H1 (cell line): ENCODE measurements around the gene PPP1R18. TPM values are rescaled to one million over a fixed set of nuclear protein-coding genes. Genes with fewer than 3 reads are reported as not detected.

Experiments used
- ASH2L ChIP-seq: fragments of 200-600, 300-600 bp; sonication (generic); IDR thresholded peaks from one replicate; pipeline ENCODE4 v1.7.1; 2017; ENCODE audit warnings: low read length
- CHD1 ChIP-seq: IDR thresholded peaks from 2 replicates; pipeline ENCODE4 v1.6.1; 2012; ENCODE audit warnings: low read depth, low read length, improper control_type of control experiment
- EZH2 ChIP-seq: fragments of 200-600 bp; sonication (generic); IDR thresholded peaks from 2 replicates; pipeline ENCODE4 v1.7.1; 2012; ENCODE audit warnings: low read depth, mild to moderate bottlenecking, moderate library complexity, low read length, inconsistent platforms; ENCODE audit not compliant: severe bottlenecking
- GTF2F1 ChIP-seq: IDR thresholded peaks from 2 replicates; pipeline ENCODE4 v1.6.1; 2012; ENCODE audit warnings: low read depth, low read length, improper control_type of control experiment, borderline replicate concordance
- HDAC6 ChIP-seq: IDR thresholded peaks from one replicate; pipeline ENCODE4 v1.7.1; 2012; ENCODE audit warnings: low read depth, mild to moderate bottlenecking, inconsistent platforms, low read length, moderate library complexity
- NRF1 ChIP-seq: IDR thresholded peaks from 2 replicates; pipeline ENCODE4 v1.6.1; 2011; ENCODE audit warnings: mild to moderate bottlenecking, low read depth, low read length, improper control_type of control experiment
- SUZ12 ChIP-seq: fragments of 200-600 bp; sonication (generic); IDR thresholded peaks from 2 replicates; pipeline ENCODE4 v1.6.1; 2012; ENCODE audit warnings: mild to moderate bottlenecking, inconsistent platforms, low read length, moderate library complexity, mixed read lengths
- TBP ChIP-seq: IDR thresholded peaks from 2 replicates; pipeline ENCODE4 v1.6.1; 2011; ENCODE audit warnings: low read depth, low read length, improper control_type of control experiment
- YY1 ChIP-seq: IDR thresholded peaks from 2 replicates; pipeline ENCODE4 v1.6.1; 2011; ENCODE audit warnings: low read depth, mild to moderate bottlenecking, low read length
- polyA plus RNA-seq, 7 experiments: library from polyadenylated mRNA; depleted of rRNA in 3 of 7; stranded (reverse) in 5 of 7; unstranded in 2 of 7; fragments of >200 nt in 5 of 7; fragments of 200-250 nt in 2 of 7; gene quantifications; 1 replicate in 5 of 7; 2 replicates in 1 of 7; 4 replicates in 1 of 7; pipeline versions ENCODE4 v1.2.1 to v1.2.3, GENCODE V29; 2011 to 2013; ENCODE audit warnings: missing spikeins in 2 of 7, mixed read lengths in 2 of 7
- total RNA-seq: library from RNA; stranded (reverse); fragmentation: NEBNext Ultra II Directional; extraction: Animal tissue kit (Norgen Biotek cat#: 25700); gene quantifications from 2 replicates; pipeline ENCODE4 v1.2.1, GENCODE V29; 2021
- TF ChIP-seq, protein P1 (sequence below): fragments of 300-600 bp; sonication (generic); IDR thresholded peaks from 2 replicates; pipeline ENCODE4 v1.7.1; 2012; ENCODE audit warnings: low read length, moderate library complexity, mild to moderate bottlenecking, inconsistent platforms; ENCODE audit not compliant: insufficient replicate concordance

Gene PPP1R18
- total and polyA plus RNA-seq, 2 of the 8 experiments (the other 6 are each of a cell fraction or from before 2014, with no cell fraction given), result 25.1 to 29.1 TPM

DNA sequence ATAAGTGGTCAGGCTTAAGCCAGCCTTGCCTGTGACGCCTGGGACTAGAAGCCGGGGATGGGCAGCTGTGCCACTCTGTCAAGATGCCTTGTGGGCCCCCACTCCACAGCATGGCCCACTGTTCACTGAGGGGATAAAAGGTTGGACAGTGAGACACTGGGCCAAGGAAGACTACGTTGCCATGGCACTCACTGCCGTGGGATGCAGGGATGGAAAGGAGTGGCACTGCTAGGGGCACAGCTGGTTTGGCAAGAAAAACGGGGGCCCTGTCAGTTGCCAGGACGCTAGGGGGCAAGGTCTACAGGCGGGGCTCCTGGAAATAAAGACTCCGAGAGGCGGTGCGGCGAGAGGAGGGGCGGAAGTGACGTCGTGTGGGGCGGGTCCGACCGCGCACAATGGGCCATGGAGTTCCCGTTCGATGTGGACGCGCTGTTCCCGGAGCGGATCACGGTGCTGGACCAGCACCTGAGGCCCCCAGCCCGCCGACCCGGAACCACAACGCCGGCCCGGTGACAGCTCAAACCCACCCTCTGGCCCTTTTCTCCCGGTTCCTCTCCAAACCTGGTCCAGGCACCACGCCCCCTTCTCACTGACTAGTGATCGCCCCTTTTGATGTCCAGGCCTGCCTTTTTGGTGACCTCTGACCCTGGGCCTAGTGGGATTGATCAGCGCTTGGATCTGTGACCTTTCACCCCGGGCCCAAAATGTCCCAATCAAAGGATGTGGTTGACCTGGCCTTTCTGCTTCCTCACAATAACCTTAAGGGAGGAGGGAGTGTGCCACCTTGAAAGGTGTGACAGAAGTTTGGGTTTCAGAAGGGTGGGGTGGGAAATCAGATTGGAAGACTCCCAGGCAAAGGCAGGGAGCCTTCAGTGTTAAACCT lies 59.7 kb downstream of the PPP1R18 start, which contains the start of gene ATAT1 (continued):
- TF ChIP-seq CHD1 (no peak), SUZ12 (no peak), NRF1 (no peak), ASH2L (no peak), HDAC6 (no peak), EZH2 (no peak), YY1 (peak; percentile 30; the same call in 1 of the 2 replicates), TBP (no peak; the same call in 1 of the 2 replicates), GTF2F1 (no peak)
- TF ChIP-seq, protein P1, sequence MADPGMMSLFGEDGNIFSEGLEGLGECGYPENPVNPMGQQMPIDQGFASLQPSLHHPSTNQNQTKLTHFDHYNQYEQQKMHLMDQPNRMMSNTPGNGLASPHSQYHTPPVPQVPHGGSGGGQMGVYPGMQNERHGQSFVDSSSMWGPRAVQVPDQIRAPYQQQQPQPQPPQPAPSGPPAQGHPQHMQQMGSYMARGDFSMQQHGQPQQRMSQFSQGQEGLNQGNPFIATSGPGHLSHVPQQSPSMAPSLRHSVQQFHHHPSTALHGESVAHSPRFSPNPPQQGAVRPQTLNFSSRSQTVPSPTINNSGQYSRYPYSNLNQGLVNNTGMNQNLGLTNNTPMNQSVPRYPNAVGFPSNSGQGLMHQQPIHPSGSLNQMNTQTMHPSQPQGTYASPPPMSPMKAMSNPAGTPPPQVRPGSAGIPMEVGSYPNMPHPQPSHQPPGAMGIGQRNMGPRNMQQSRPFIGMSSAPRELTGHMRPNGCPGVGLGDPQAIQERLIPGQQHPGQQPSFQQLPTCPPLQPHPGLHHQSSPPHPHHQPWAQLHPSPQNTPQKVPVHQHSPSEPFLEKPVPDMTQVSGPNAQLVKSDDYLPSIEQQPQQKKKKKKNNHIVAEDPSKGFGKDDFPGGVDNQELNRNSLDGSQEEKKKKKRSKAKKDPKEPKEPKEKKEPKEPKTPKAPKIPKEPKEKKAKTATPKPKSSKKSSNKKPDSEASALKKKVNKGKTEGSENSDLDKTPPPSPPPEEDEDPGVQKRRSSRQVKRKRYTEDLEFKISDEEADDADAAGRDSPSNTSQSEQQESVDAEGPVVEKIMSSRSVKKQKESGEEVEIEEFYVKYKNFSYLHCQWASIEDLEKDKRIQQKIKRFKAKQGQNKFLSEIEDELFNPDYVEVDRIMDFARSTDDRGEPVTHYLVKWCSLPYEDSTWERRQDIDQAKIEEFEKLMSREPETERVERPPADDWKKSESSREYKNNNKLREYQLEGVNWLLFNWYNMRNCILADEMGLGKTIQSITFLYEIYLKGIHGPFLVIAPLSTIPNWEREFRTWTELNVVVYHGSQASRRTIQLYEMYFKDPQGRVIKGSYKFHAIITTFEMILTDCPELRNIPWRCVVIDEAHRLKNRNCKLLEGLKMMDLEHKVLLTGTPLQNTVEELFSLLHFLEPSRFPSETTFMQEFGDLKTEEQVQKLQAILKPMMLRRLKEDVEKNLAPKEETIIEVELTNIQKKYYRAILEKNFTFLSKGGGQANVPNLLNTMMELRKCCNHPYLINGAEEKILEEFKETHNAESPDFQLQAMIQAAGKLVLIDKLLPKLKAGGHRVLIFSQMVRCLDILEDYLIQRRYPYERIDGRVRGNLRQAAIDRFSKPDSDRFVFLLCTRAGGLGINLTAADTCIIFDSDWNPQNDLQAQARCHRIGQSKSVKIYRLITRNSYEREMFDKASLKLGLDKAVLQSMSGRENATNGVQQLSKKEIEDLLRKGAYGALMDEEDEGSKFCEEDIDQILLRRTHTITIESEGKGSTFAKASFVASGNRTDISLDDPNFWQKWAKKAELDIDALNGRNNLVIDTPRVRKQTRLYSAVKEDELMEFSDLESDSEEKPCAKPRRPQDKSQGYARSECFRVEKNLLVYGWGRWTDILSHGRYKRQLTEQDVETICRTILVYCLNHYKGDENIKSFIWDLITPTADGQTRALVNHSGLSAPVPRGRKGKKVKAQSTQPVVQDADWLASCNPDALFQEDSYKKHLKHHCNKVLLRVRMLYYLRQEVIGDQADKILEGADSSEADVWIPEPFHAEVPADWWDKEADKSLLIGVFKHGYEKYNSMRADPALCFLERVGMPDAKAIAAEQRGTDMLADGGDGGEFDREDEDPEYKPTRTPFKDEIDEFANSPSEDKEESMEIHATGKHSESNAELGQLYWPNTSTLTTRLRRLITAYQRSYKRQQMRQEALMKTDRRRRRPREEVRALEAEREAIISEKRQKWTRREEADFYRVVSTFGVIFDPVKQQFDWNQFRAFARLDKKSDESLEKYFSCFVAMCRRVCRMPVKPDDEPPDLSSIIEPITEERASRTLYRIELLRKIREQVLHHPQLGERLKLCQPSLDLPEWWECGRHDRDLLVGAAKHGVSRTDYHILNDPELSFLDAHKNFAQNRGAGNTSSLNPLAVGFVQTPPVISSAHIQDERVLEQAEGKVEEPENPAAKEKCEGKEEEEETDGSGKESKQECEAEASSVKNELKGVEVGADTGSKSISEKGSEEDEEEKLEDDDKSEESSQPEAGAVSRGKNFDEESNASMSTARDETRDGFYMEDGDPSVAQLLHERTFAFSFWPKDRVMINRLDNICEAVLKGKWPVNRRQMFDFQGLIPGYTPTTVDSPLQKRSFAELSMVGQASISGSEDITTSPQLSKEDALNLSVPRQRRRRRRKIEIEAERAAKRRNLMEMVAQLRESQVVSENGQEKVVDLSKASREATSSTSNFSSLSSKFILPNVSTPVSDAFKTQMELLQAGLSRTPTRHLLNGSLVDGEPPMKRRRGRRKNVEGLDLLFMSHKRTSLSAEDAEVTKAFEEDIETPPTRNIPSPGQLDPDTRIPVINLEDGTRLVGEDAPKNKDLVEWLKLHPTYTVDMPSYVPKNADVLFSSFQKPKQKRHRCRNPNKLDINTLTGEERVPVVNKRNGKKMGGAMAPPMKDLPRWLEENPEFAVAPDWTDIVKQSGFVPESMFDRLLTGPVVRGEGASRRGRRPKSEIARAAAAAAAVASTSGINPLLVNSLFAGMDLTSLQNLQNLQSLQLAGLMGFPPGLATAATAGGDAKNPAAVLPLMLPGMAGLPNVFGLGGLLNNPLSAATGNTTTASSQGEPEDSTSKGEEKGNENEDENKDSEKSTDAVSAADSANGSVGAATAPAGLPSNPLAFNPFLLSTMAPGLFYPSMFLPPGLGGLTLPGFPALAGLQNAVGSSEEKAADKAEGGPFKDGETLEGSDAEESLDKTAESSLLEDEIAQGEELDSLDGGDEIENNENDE, result no peak
